D341Med (cell line): Measurements from ENCODE around the gene RNF150.
"Not testable (repeated sequence)": the region's sequence is repeated elsewhere in the genome, so short reads cannot be mapped to it uniquely, and the experiment has no call there.

Experiments used
- DNase-seq: peaks from one replicate; pipeline ENCODE4 v3.0.0; 2012; ENCODE audit warnings: low spot score

Gene RNF150

GRCh38 chr4:141133146-141133998 lies at the start of gene RNF150:
TSS of gene RNF150 (minus strand) at chr4:141133469.
- peak; percentile 93 for DNase-seq

GRCh38 chr4:141180991-141181761 lies 47.9 kb upstream of the RNF150 start:
- DNase-seq = no peak

GRCh38 chr4:141179474-141180373 lies 46.5 kb upstream of the RNF150 start:
- DNase-seq = no peak

- no peak for DNase-seq
Observed at GRCh38 chr4:141177171-141177570, 43.9 kb upstream of the RNF150 start.

- no peak for DNase-seq
Observed at GRCh38 chr4:141174457-141174856, 41.2 kb upstream of the RNF150 start.

GRCh38 chr4:141170671-141171070 lies 37.4 kb upstream of the RNF150 start:
- no peak for DNase-seq

GRCh38 chr4:141169391-141169790 lies 36.1 kb upstream of the RNF150 start:
- DNase-seq = no peak

- DNase-seq = not testable (repeated sequence)
Observed at GRCh38 chr4:141165001-141165400, 31.7 kb upstream of the RNF150 start.

- DNase-seq = no peak
Observed at GRCh38 chr4:141159027-141159426, 25.8 kb upstream of the RNF150 start.

GRCh38 chr4:141158219-141158618 lies 24.9 kb upstream of the RNF150 start:
- peak; percentile 46 for DNase-seq

GRCh38 chr4:141155586-141155985 lies 22.3 kb upstream of the RNF150 start:
- DNase-seq = no peak

- no peak for DNase-seq
Observed at GRCh38 chr4:141154725-141155124, 21.5 kb upstream of the RNF150 start.

GRCh38 chr4:141153751-141154510 lies 20.7 kb upstream of the RNF150 start:
- DNase-seq = no peak

- no peak for DNase-seq
Observed at GRCh38 chr4:141144207-141144606, 10.9 kb upstream of the RNF150 start.

- DNase-seq = no peak
Observed at GRCh38 chr4:141142423-141142822, 9.2 kb upstream of the RNF150 start.

GRCh38 chr4:141140391-141141200 lies 7.3 kb upstream of the RNF150 start:
- no peak for DNase-seq

GRCh38 chr4:141133999-141134995 lies 1.0 kb upstream of the RNF150 start:
- DNase-seq = no peak

- peak; percentile 85 for DNase-seq
Observed at GRCh38 chr4:141132709-141133145, 542 bp downstream of the RNF150 start.

- peak; percentile 60 for DNase-seq
Observed at GRCh38 chr4:141132072-141132708, 1.1 kb downstream of the RNF150 start.
